ENCODE measurements around the gene HSPA2.

The HSPA2 gene

DNA sequence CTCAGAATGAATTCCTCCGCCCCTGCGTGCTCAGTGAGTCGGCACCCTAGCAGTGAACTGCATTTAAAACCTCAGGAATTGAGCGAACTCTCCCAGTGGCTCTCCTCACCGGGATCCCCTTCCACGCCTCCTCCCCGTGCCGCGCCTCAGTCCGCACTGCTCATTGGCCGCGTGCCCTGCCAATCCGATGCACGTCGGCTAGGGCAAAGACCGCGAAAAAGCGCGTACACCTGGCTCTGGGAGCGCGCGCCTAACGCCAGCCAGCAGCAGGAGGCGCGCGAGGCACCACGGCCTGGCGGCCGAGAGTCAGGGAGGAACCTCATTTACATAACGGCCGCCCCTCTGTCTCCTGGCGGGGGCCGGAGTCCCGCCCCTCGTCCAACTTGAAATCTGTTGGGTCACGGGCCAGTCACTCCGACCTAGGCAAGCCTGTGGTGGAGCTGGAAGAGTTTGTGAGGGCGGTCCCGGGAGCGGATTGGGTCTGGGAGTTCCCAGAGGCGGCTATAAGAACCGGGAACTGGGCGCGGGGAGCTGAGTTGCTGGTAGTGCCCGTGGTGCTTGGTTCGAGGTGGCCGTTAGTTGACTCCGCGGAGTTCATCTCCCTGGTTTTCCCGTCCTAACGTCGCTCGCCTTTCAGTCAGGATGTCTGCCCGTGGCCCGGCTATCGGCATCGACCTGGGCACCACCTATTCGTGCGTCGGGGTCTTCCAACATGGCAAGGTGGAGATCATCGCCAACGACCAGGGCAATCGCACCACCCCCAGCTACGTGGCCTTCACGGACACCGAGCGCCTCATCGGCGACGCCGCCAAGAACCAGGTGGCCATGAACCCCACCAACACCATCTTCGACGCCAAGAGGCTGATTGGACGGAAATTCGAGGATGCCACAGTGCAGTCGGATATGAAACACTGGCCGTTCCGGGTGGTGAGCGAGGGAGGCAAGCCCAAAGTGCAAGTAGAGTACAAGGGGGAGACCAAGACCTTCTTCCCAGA, at the start of gene HSPA2:
HSPA2 (plus strand) TSS at position 534 of the 995 bp plus-strand sequence; CDS start at position 643, 109 bp downstream.
- peak within 1 kb of the TSS; percentile 75 for H3K27ac ChIP-seq (ENCODE audit: low read depth, low read length)
- H3K9me3 ChIP-seq (ENCODE audit: control insufficient read depth in 5 of 5, low read length in 5 of 5) = peaks cover 0 to 8% (median 4%) of the 10 kb centered on the region in 5 donors
- peaks cover 0 to 41% (median 28%) of the 10 kb centered on the region in 5 donors for H3K4me1 ChIP-seq (ENCODE audit: control insufficient read depth in 5 of 5, insufficient read depth in 5 of 5, low read length in 5 of 5)
- H3K27me3 ChIP-seq (ENCODE audit: control insufficient read depth in 5 of 5, insufficient read depth in 4 of 5, low read length in 5 of 5) = peaks cover 0 to 18% (median 4%) of the 10 kb centered on the region in 5 donors
- peak within 1 kb of the TSS; percentile 26 to 79 (median 59) for H3K9ac ChIP-seq (ENCODE audit: low read length in 5 of 5)
- peak within 1 kb of the TSS; percentile 69 to 81 (median 78) for H3K4me3 ChIP-seq (ENCODE audit: low read depth in 1 of 5, low read length in 5 of 5)
- H3K36me3 ChIP-seq (ENCODE audit: control insufficient read depth in 5 of 5, insufficient read depth in 5 of 5, low read length in 5 of 5) = no peaks in the 10 kb centered on the region

DNA sequence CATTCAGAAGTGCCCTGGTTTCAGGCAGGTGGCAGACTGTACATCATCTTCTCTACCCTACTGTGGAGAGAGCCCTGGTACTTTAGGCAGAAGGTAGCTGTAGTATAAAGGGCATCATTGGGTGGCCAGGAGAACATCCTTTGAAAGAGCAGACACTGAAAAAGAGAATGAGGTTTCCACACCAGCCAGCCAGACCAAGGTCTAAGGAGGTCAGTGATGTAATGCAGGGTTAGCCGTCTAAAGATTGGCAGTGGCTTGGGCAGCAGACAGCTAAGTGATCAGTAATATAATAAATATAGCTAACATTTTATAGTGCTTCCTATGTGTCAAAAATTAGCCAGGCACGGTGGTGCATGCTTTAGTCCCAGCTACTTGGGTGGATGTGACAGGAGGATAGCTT, 48.9 kb upstream of the HSPA2 start:
- H3K9ac ChIP-seq (ENCODE audit: low read length in 5 of 5) = no peak overlapping the region
- no peaks in the 10 kb centered on the region for H3K4me1 ChIP-seq (ENCODE audit: control insufficient read depth in 5 of 5, insufficient read depth in 5 of 5, low read length in 5 of 5)
- H3K4me3 ChIP-seq (ENCODE audit: low read depth in 1 of 5, low read length in 5 of 5) = no peak overlapping the region
- H3K36me3 ChIP-seq (ENCODE audit: control insufficient read depth in 5 of 5, insufficient read depth in 5 of 5, low read length in 5 of 5) = peaks cover 16 to 38% (median 26%) of the 10 kb centered on the region in 5 donors
- no peak overlapping the region for H3K27ac ChIP-seq (ENCODE audit: low read depth, low read length)
- H3K9me3 ChIP-seq (ENCODE audit: control insufficient read depth in 5 of 5, low read length in 5 of 5) = no peaks in the 10 kb centered on the region
- H3K27me3 ChIP-seq (ENCODE audit: control insufficient read depth in 5 of 5, insufficient read depth in 4 of 5, low read length in 5 of 5) = no peaks in the 10 kb centered on the region

DNA sequence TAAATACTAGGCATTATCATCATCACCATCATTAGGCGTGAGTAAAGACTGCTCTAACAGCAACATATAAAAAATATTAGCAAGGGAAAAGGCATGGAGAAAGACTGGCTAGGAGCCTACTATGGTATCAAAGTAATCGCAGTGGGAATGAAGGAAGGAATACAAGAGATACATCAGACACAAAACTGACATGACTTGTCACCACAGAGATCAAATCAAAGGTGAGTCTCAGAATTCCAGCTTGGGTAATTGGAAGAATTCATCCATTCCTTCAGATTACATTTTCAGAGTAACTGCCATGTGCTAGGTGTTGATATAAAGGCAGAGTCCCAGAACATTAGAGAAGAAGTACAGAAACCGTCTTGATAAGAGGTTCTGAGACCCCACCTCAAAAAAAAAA, 47.1 kb upstream of the HSPA2 start:
- no peaks in the 10 kb centered on the region for H3K27me3 ChIP-seq (ENCODE audit: control insufficient read depth in 5 of 5, insufficient read depth in 4 of 5, low read length in 5 of 5)
- H3K9me3 ChIP-seq (ENCODE audit: control insufficient read depth in 5 of 5, low read length in 5 of 5) = no peaks in the 10 kb centered on the region
- H3K9ac ChIP-seq (ENCODE audit: low read length in 5 of 5) = no peak overlapping the region
- H3K4me3 ChIP-seq (ENCODE audit: low read depth in 1 of 5, low read length in 5 of 5) = no peak overlapping the region
- H3K4me1 ChIP-seq (ENCODE audit: control insufficient read depth in 5 of 5, insufficient read depth in 5 of 5, low read length in 5 of 5) = no peaks in the 10 kb centered on the region
- peaks cover 3 to 23% (median 10%) of the 10 kb centered on the region in 5 donors for H3K36me3 ChIP-seq (ENCODE audit: control insufficient read depth in 5 of 5, insufficient read depth in 5 of 5, low read length in 5 of 5)
- no peak overlapping the region for H3K27ac ChIP-seq (ENCODE audit: low read depth, low read length)

DNA sequence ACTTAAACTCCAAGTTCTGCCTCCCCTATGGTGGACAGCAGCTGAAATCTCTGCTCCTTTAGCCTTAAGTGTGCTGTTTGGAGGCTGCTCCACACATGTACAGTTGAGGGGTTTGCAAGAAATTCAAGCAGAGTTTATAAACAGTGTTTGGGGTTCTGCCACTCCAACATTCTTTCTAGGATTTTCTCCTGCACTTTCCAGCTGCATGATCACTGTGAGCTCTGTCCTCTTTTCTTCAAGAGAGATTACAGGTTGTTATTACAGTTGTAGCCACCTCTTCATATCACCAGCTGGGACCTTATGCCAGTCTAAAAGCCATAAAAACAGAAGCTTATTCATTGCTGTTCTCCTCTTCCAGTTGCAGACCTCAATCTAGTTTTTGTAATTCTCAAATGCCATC, 45.3 kb upstream of the HSPA2 start:
- H3K36me3 ChIP-seq (ENCODE audit: control insufficient read depth in 5 of 5, insufficient read depth in 5 of 5, low read length in 5 of 5) = peaks cover 3 to 12% (median 5%) of the 10 kb centered on the region in 5 donors
- no peaks in the 10 kb centered on the region for H3K9me3 ChIP-seq (ENCODE audit: control insufficient read depth in 5 of 5, low read length in 5 of 5)
- H3K4me3 ChIP-seq (ENCODE audit: low read depth in 1 of 5, low read length in 5 of 5) = no peak overlapping the region
- H3K9ac ChIP-seq (ENCODE audit: low read length in 5 of 5) = no peak overlapping the region
- no peak overlapping the region for H3K27ac ChIP-seq (ENCODE audit: low read depth, low read length)
- H3K27me3 ChIP-seq (ENCODE audit: control insufficient read depth in 5 of 5, insufficient read depth in 4 of 5, low read length in 5 of 5) = no peaks in the 10 kb centered on the region
- H3K4me1 ChIP-seq (ENCODE audit: control insufficient read depth in 5 of 5, insufficient read depth in 5 of 5, low read length in 5 of 5) = no peaks in the 10 kb centered on the region

DNA sequence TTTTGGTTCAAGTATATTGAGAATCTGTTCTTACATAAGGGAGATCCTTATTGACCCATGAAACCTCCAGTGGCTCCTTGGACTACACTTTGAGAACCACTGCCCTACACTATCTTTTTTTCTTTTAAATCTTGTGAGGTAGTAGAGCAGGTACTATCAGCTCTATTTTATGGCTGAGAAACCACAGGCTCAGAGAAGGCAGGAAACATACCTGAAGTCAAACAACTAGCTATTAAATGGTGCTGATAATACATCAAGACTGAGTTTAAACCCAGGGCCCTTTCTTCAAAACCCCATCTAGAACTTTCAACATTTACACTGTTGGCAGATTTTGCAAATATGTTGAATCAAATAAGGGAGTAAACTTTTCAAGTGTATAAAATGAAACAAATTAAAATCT, 43.8 kb upstream of the HSPA2 start:
- no peaks in the 10 kb centered on the region for H3K9me3 ChIP-seq (ENCODE audit: control insufficient read depth in 5 of 5, low read length in 5 of 5)
- peaks cover 0 to 11% (median 5%) of the 10 kb centered on the region in 5 donors for H3K36me3 ChIP-seq (ENCODE audit: control insufficient read depth in 5 of 5, insufficient read depth in 5 of 5, low read length in 5 of 5)
- no peak overlapping the region for H3K27ac ChIP-seq (ENCODE audit: low read depth, low read length)
- peaks cover 0 to 9% (median 9%) of the 10 kb centered on the region in 5 donors for H3K4me1 ChIP-seq (ENCODE audit: control insufficient read depth in 5 of 5, insufficient read depth in 5 of 5, low read length in 5 of 5)
- H3K27me3 ChIP-seq (ENCODE audit: control insufficient read depth in 5 of 5, insufficient read depth in 4 of 5, low read length in 5 of 5) = no peaks in the 10 kb centered on the region
- H3K9ac ChIP-seq (ENCODE audit: low read length in 5 of 5) = no peak overlapping the region
- H3K4me3 ChIP-seq (ENCODE audit: low read depth in 1 of 5, low read length in 5 of 5) = no peak overlapping the region

DNA sequence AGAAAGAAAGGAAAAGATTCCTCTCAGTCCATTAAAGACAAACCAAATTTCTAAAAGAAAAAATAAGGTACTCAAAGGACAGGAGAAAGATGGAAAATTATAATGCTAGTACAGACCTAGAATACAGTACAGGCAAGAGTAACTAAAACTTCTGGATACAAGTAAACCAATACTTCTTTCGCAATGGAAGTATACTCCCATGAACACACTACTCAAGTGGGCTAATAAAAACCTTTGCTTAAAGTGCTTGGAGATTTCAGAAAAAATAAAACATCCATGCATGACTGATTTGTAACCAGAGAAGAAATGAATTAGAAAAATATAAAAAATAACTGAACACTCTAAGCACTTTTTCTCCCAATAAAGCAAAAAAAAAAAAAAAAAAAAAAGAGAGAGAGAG, 40.5 kb upstream of the HSPA2 start:
- H3K36me3 ChIP-seq (ENCODE audit: control insufficient read depth in 5 of 5, insufficient read depth in 5 of 5, low read length in 5 of 5) = peaks cover 0 to 3% (median 3%) of the 10 kb centered on the region in 5 donors
- peak overlapping the region in 1 of 5 donors; percentile 46 for H3K9ac ChIP-seq (ENCODE audit: low read length in 5 of 5)
- no peak overlapping the region for H3K27ac ChIP-seq (ENCODE audit: low read depth, low read length)

DNA sequence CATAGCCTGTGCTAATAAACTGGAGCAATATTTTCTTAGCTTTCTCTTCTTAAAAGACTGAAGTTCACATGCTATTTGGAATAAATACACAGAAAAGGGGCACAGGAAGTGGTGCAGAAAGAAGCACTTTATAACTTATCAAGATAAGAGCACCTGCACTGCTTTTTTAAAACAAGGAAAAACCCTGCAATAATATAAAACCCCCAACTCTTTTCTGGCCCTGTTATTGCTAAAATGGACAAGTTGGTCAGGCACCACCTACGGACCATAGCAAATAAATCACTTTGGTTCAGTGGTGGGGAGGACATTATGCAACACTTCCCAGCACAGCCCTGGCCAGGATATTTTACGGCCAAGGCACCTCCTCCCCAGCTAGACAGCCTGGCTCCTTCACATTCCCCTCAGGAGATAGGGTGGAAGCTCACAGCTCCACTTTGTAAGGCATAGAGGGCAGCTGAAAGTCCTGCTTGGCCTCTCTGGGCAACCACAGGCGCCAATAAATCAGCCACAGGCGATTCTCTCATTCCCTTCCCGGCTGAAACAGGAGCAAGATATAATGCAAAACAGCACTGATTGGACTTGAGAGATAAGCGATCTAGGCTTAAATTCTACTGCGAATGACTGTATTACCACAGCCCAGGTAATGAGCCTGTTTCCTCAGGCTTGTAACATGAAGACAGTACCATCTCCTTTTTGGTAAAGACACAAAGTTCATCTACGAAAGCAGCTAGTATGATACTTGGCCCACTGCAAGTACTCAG, 39.0 kb upstream of the HSPA2 start:
- peaks cover 7 to 45% (median 36%) of the 10 kb centered on the region in 5 donors for H3K4me1 ChIP-seq (ENCODE audit: control insufficient read depth in 5 of 5, insufficient read depth in 5 of 5, low read length in 5 of 5)

More for the DNA sequence above, 40.5 kb upstream of the HSPA2 start:
- Histone ChIP-seq H3K9me3 (ENCODE audit: control insufficient read depth in 5 of 5, low read length in 5 of 5) (no peaks in the 10 kb centered on the region), H3K4me1 (ENCODE audit: control insufficient read depth in 5 of 5, insufficient read depth in 5 of 5, low read length in 5 of 5) (peaks cover 4 to 31% (median 23%) of the 10 kb centered on the region in 5 donors), H3K27me3 (ENCODE audit: control insufficient read depth in 5 of 5, insufficient read depth in 4 of 5, low read length in 5 of 5) (no peaks in the 10 kb centered on the region), H3K4me3 (ENCODE audit: low read depth in 1 of 5, low read length in 5 of 5) (no peak overlapping the region)

DNA sequence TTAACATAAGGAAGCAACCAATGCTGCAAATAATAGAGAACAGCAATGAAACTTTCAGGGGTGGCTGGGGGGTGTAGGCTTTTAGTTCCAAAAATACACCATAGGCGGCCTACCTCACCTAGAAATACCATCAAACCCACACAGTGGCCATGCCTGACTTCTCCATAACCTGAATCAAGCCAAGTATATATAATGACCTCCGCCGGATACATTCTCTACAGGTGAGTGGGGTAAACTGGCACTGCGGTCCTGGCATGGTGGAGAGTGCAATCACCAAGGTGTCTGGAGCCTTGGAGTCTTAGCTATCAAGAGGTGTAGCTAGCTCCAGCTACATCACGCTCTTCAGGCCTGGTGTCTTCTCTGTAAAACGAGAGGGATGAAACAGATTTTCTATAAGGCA, 38.1 kb upstream of the HSPA2 start:
- Histone ChIP-seq H3K4me1 (ENCODE audit: control insufficient read depth in 5 of 5, insufficient read depth in 5 of 5, low read length in 5 of 5) (peaks cover 7 to 53% (median 43%) of the 10 kb centered on the region in 5 donors), H3K36me3 (ENCODE audit: control insufficient read depth in 5 of 5, insufficient read depth in 5 of 5, low read length in 5 of 5) (peaks cover 0 to 3% (median 0%) of the 10 kb centered on the region in 5 donors), H3K9ac (ENCODE audit: low read length in 5 of 5) (peak overlapping the region; percentile 60 to 97 (median 94)), H3K4me3 (ENCODE audit: low read depth in 1 of 5, low read length in 5 of 5) (peak overlapping the region; percentile 78 to 94 (median 91)), H3K27ac (ENCODE audit: low read depth, low read length) (peak overlapping the region; percentile 99), H3K27me3 (ENCODE audit: control insufficient read depth in 5 of 5, insufficient read depth in 4 of 5, low read length in 5 of 5) (no peaks in the 10 kb centered on the region), H3K9me3 (ENCODE audit: control insufficient read depth in 5 of 5, low read length in 5 of 5) (no peaks in the 10 kb centered on the region)

More for the DNA sequence above, 39.0 kb upstream of the HSPA2 start:
- H3K9me3 ChIP-seq (ENCODE audit: control insufficient read depth in 5 of 5, low read length in 5 of 5) = no peaks in the 10 kb centered on the region
- H3K9ac ChIP-seq (ENCODE audit: low read length in 5 of 5) = peak overlapping the region in 4 of 5 donors; percentile 29 to 96 (median 75)
- peak overlapping the region; percentile 0 to 94 (median 78) for H3K4me3 ChIP-seq (ENCODE audit: low read depth in 1 of 5, low read length in 5 of 5)
- H3K27me3 ChIP-seq (ENCODE audit: control insufficient read depth in 5 of 5, insufficient read depth in 4 of 5, low read length in 5 of 5) = no peaks in the 10 kb centered on the region
- H3K27ac ChIP-seq (ENCODE audit: low read depth, low read length) = peak overlapping the region; percentile 99
- H3K36me3 ChIP-seq (ENCODE audit: control insufficient read depth in 5 of 5, insufficient read depth in 5 of 5, low read length in 5 of 5) = peaks cover 0 to 3% (median 0%) of the 10 kb centered on the region in 5 donors

DNA sequence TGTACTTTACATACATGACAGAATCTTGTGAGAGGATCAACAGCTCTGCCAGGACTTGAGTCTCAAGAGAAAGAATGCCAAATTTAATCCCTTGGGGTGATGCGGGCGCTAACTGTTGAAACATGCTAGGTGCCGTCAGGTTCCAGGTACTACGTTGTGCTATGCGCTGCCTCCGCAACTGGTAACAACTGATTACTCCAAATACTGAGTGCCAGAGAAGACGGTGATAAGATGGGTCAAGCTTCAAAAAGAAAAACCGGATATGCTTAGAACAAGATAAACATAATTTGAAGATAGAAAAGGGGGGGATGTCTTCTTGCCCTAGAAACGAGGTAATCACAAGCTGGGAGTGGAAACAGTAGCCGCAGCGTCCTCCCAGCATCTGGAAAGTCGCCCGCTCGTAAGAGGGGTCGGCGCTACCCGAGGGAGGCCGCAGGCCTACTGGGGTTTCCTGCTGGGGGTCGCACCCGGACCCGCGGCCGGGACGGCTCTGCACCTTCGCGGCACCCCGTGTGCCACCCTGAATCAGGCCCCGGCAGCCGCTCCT, 37.6 kb upstream of the HSPA2 start:
- H3K27ac ChIP-seq (ENCODE audit: low read depth, low read length) = peak overlapping the region; percentile 99
- peak overlapping the region; percentile 78 to 94 (median 91) for H3K4me3 ChIP-seq (ENCODE audit: low read depth in 1 of 5, low read length in 5 of 5)
- H3K9ac ChIP-seq (ENCODE audit: low read length in 5 of 5) = peak overlapping the region; percentile 60 to 97 (median 94)
- H3K9me3 ChIP-seq (ENCODE audit: control insufficient read depth in 5 of 5, low read length in 5 of 5) = no peaks in the 10 kb centered on the region
- H3K4me1 ChIP-seq (ENCODE audit: control insufficient read depth in 5 of 5, insufficient read depth in 5 of 5, low read length in 5 of 5) = peaks cover 7 to 57% (median 48%) of the 10 kb centered on the region in 5 donors
- no peaks in the 10 kb centered on the region for H3K27me3 ChIP-seq (ENCODE audit: control insufficient read depth in 5 of 5, insufficient read depth in 4 of 5, low read length in 5 of 5)
- no peaks in the 10 kb centered on the region for H3K36me3 ChIP-seq (ENCODE audit: control insufficient read depth in 5 of 5, insufficient read depth in 5 of 5, low read length in 5 of 5)
